Left ventricle myocardium inferior (tissue), 1 donor: Measurements from ENCODE around the gene RIPK3. TPM values are rescaled to one million over a fixed set of nuclear protein-coding genes. Genes with fewer than 3 reads are reported as not detected.

ENCODE experiments used
- DNase-seq: peaks from one replicate; pipeline ENCODE4 v3.0.0-alpha.2; 2020
- H3K27ac ChIP-seq: fragments of 200-600 bp; replicated peaks from 2 replicates; pipeline ENCODE4 v1.8.0; 2021
- H3K27me3 ChIP-seq: fragments of 200-600 bp; 2 replicates; pipeline ENCODE4 v1.8.0; 2021; ENCODE audit warnings: low read depth
- H3K36me3 ChIP-seq: fragments of 200-600 bp; 2 replicates; pipeline ENCODE4 v1.8.0; 2021
- H3K4me1 ChIP-seq: fragments of 200-600 bp; 2 replicates; pipeline ENCODE4 v1.8.0; 2021
- H3K4me3 ChIP-seq: fragments of 200-600 bp; 2 replicates; pipeline ENCODE4 v1.8.0; 2021; ENCODE audit warnings: mild to moderate bottlenecking, moderate library complexity
- H3K9me3 ChIP-seq: fragments of 200-600 bp; replicated peaks from 2 replicates; pipeline ENCODE4 v1.8.0; 2021
- CTCF ChIP-seq: fragments of 200-600 bp; IDR thresholded peaks from 2 replicates; pipeline ENCODE4 v1.8.0; 2021; ENCODE audit warnings: antibody characterized with exemption, mild to moderate bottlenecking, borderline replicate concordance
- intact Hi-C: fragments of 100-400 bp; cut with micrococcal nuclease; formaldehyde crosslinking; loops from one replicate; pipeline ENCODE4 v1.11.0; 2022
- total RNA-seq: library from RNA; stranded (reverse); fragmentation: NEBNext Ultra II Directional; extraction: Animal tissue kit (Norgen Biotek cat#: 25700); gene quantifications from one replicate; pipeline ENCODE4 v1.2.1, GENCODE V29; 2021
- donor health status: DM: no; HTN: yes; CAD: no; lungs with severe emphysema.

The RIPK3 gene
- total RNA-seq, 1 donor from 2014 or later, result 3.6 TPM

- Histone ChIP-seq H3K27ac (peak overlapping the region; percentile 93), H3K9me3 (no peaks in the 10 kb centered on the region), H3K4me3 (peak overlapping the region; percentile 70), H3K36me3 (peaks cover 9% of the 10 kb centered on the region), H3K4me1 (peaks cover 51% of the 10 kb centered on the region), H3K27me3 (peaks cover 51% of the 10 kb centered on the region)
- DNase-seq, result peak; percentile 52
- no peak for TF ChIP-seq CTCF
- intact Hi-C loops, result loop anchor here (5.0 kb wide), 1 partner anchor 64 kb away; no protein-coding TSS in a partner anchor
These were observed 28.9 kb upstream of the RIPK3 start for GRCh38 chr14:24368562-24369252.

DNA sequence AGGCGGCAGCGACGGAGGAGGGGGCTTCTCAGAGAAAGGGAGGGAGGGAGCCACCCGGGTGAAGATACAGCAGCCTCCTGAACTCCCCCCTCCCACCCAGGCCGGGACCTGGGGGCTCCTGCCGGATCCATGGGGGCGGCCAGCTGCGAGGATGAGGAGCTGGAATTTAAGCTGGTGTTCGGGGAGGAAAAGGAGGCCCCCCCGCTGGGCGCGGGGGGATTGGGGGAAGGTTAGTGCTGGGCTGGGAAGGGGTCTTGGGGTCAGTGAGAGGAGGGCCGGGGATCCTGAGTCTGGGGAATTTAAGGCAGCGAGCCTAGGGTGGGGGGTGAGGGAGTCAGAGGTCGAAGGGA, 28.4 kb upstream of the RIPK3 start:
- Histone ChIP-seq H3K36me3 (peaks cover 4% of the 10 kb centered on the region), H3K4me3 (peak overlapping the region; percentile 70), H3K27me3 (peaks cover 55% of the 10 kb centered on the region), H3K27ac (peak overlapping the region; percentile 93), H3K9me3 (no peaks in the 10 kb centered on the region), H3K4me1 (peaks cover 51% of the 10 kb centered on the region)
- no peak for DNase-seq
- no peak for TF ChIP-seq CTCF
- intact Hi-C loops, result loop anchor here (5.0 kb wide), 1 partner anchor 64 kb away; no protein-coding TSS in a partner anchor

- intact Hi-C loops, result loop anchor here (5.0 kb wide), 1 partner anchor 65 kb away; no protein-coding TSS in a partner anchor
- Histone ChIP-seq H3K27ac (peak within 1 kb of the TSS; percentile 93), H3K4me1 (peaks cover 51% of the 10 kb centered on the region), H3K27me3 (peaks cover 55% of the 10 kb centered on the region), H3K4me3 (peak within 1 kb of the TSS; percentile 70), H3K36me3 (no peaks in the 10 kb centered on the region), H3K9me3 (no peaks in the 10 kb centered on the region)
- TF ChIP-seq CTCF, result no peak
- peak; percentile 75 for DNase-seq
These were observed 27.9 kb upstream of the RIPK3 start, which contains the start of gene NFATC4 for GRCh38 chr14:24367514-24368211. Gene NFATC4, plus strand, starts transcription at chr14:24368184. Its CDS starts 157 bp downstream, at chr14:24368341.

GRCh38 chr14:24366721-24367513, 27.1 kb upstream of the RIPK3 start:
- Histone ChIP-seq H3K36me3 (no peaks in the 10 kb centered on the region), H3K4me3 (peak overlapping the region; percentile 70), H3K27me3 (peaks cover 55% of the 10 kb centered on the region), H3K27ac (peak overlapping the region; percentile 93), H3K4me1 (peaks cover 44% of the 10 kb centered on the region), H3K9me3 (no peaks in the 10 kb centered on the region)
- peak; percentile 90 for DNase-seq
- intact Hi-C loops, result loop anchor here (5.0 kb wide), 1 partner anchor 65 kb away; no protein-coding TSS in a partner anchor
- no peak for TF ChIP-seq CTCF

GRCh38 chr14:24366413-24366720, 26.6 kb upstream of the RIPK3 start:
- intact Hi-C loops, result loop anchor here (5.0 kb wide), 1 partner anchor 66 kb away; no protein-coding TSS in a partner anchor
- no peaks in the 10 kb centered on the region for H3K36me3 ChIP-seq
- DNase-seq, result no peak
- peaks cover 42% of the 10 kb centered on the region for H3K4me1 ChIP-seq
- no peaks in the 10 kb centered on the region for H3K9me3 ChIP-seq
- H3K4me3 ChIP-seq, result peak overlapping the region; percentile 70
- peak overlapping the region; percentile 93 for H3K27ac ChIP-seq
- no peak for TF ChIP-seq CTCF
- peaks cover 55% of the 10 kb centered on the region for H3K27me3 ChIP-seq
